Suprapubic skin (tissue), 3 donors: ENCODE results near the gene DCAKD.

Source experiments
- CTCF ChIP-seq, 2 donors: fragments of 200-600 bp in 1 of 2; fragments of 450-650 bp in 1 of 2; sonication (generic) in 1 of 2; IDR thresholded peaks; one replicate each; pipeline ENCODE4 v1.5.1; 2016 to 2019; ENCODE audit warnings: antibody characterized with exemption in 2 of 2, mild to moderate bottlenecking in 1 of 2, moderate library complexity in 1 of 2
- EP300 ChIP-seq: sonication (generic); formaldehyde crosslinking; IDR thresholded peaks from one replicate; pipeline ENCODE4 v1.6.1; 2017; ENCODE audit warnings: antibody characterized with exemption

GRCh38 chr17:45018848-45019711 lies 32.4 kb downstream of the DCAKD start:
- TF ChIP-seq CTCF (IDR thresholded peaks at IDR 0.05) (peak; percentile 29 to 59), EP300 (no peak)
